ENCODE measurements around the gene SRSF12. TPM values are rescaled to one million over a fixed set of nuclear protein-coding genes. Genes with fewer than 3 reads are reported as not detected.

SRSF12 gene
- total and polyA plus RNA-seq, 2 donors (not counting 3 experiments of a cell fraction or from before 2014, with no cell fraction given) = 0.07 to 0.18 TPM

- no peaks in the 10 kb centered on the region for H3K27me3 ChIP-seq (ENCODE audit: control insufficient read depth in 2 of 2, insufficient read depth in 2 of 2, low read length in 2 of 2)
- H2AFZ ChIP-seq (ENCODE audit: low read depth, low read length) = no peak overlapping the region
- no peaks in the 10 kb centered on the region for H4K20me1 ChIP-seq (replicated peaks; ENCODE audit: control insufficient read depth, extremely low read depth, insufficient read depth, low read length)
- H3K9me1 ChIP-seq (replicated peaks; ENCODE audit: control insufficient read depth, extremely low read depth, insufficient read depth, low read length) = no peaks in the 10 kb centered on the region
- no peak overlapping the region for H3K4me3 ChIP-seq (replicated peaks in 1 of 3; ENCODE audit: insufficient read depth in 1 of 3, low read depth in 1 of 3, low read length in 3 of 3)
- no peaks in the 10 kb centered on the region for H3K4me1 ChIP-seq (ENCODE audit: control insufficient read depth, extremely low read depth, insufficient read depth, low read length)
- BruUV-seq (replicated peaks) = no TSS peak
- no peak overlapping the region for H3K4me2 ChIP-seq (ENCODE audit: insufficient read depth, low read length)
- intact Hi-C loops (cut with micrococcal nuclease) (no loop called here), dilution Hi-C loops (cut with MboI; ENCODE audit: extremely low pct_ligation_motif_present, low sequenced_read_pairs) (no loop called here)
- no peaks in the 10 kb centered on the region for H3K79me2 ChIP-seq (ENCODE audit: control insufficient read depth, insufficient read depth, low read length)
- H3K9ac ChIP-seq (replicated peaks; ENCODE audit: extremely low read depth, insufficient read depth, low read length) = no peak overlapping the region
- DNase-seq (ENCODE audit: low read depth, low spot score) (no peak), FAIRE-seq (no peak)
- CTCF ChIA-PET = no interaction called here
- no peaks in the 10 kb centered on the region for H3K36me3 ChIP-seq (ENCODE audit: control insufficient read depth in 2 of 2, extremely low read depth in 1 of 2, insufficient read depth in 2 of 2, low read length in 2 of 2)
- H3K27ac ChIP-seq (ENCODE audit: insufficient read depth, low read depth, low read length) = no peak overlapping the region
- no peaks in the 10 kb centered on the region for H3K9me3 ChIP-seq (replicated peaks; ENCODE audit: control insufficient read depth, insufficient read depth, low read length)
- TF ChIP-seq, protein P1, sequence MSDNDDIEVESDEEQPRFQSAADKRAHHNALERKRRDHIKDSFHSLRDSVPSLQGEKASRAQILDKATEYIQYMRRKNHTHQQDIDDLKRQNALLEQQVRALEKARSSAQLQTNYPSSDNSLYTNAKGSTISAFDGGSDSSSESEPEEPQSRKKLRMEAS (IDR thresholded peaks at IDR 0.05; ENCODE audit: insufficient read depth, insufficient read length) = no peak
- TF ChIP-seq POLR2A (IDR thresholded peaks at IDR 0.05; ENCODE audit: low read depth, low read length) (no peak), CTCF (IDR thresholded peaks at IDR 0.05; ENCODE audit: extremely low read depth in 1 of 2, insufficient read depth in 1 of 2, low read depth in 1 of 2, low read length in 2 of 2) (no peak), FOS (IDR thresholded peaks at IDR 0.05; ENCODE audit: borderline replicate concordance, insufficient read depth, low read length) (no peak), POLR2AphosphoS5 (IDR thresholded peaks at IDR 0.05; ENCODE audit: insufficient read depth, low read depth, low read length) (no peak), GATA2 (IDR thresholded peaks at IDR 0.05; ENCODE audit: insufficient read depth, insufficient read length, low read depth, low read length) (no peak), JUN (IDR thresholded peaks at IDR 0.05; ENCODE audit: borderline replicate concordance, insufficient read depth, insufficient read length, low read depth) (no peak), EZH2 (IDR thresholded peaks at IDR 0.05; ENCODE audit: borderline replicate concordance, low read depth, low read length, severe bottlenecking) (no peak), MYC (IDR thresholded peaks at IDR 0.05; ENCODE audit: low read depth, low read length) (no peak)
- POLR2A ChIA-PET = interaction anchor here (1.3 kb wide), 1 partner anchor 29 kb away, joined by 3 read pairs; the partner anchor contains the start of gene PNRC1
These were observed 66.2 kb downstream of the SRSF12 start for GRCh38 chr6:89051676-89052075.

Data from endothelial cell of umbilical vein (primary cell).